RWPE1 (cell line): ENCODE data around the gene BANP.
"Not testable (repeated sequence)": the region's sequence is repeated elsewhere in the genome, so short reads cannot be mapped to it uniquely, and the experiment has no call there.

Experiments used
- CTCF ChIA-PET: fragments of 350-600 bp; sonication (Branson Sonifier 250); formaldehyde crosslinking; extraction: SDS; loops from one replicate; lab custom pipeline; 2021; lab: Yijun Ruan, JAX
- POLR2A ChIA-PET: fragments of 400-600 bp; formaldehyde crosslinking; extraction: SDS; loops from one replicate; lab custom pipeline; 2020; ENCODE audit warnings: antibody characterized with exemption; ENCODE audit not compliant: low non-redundant PET; lab: Yijun Ruan, JAX
- DNase-seq: peaks from one replicate; pipeline ENCODE4 v3.0.0; 2012; ENCODE audit warnings: low spot score
- H3K27ac ChIP-seq: fragments of 450-650 bp; 2 replicates; pipeline ENCODE4 v1.5.1; 2017
- CTCF ChIP-seq: fragments of 450-650 bp; conservative IDR thresholded peaks from 2 replicates; pipeline ENCODE4 v1.5.1; 2017; ENCODE audit warnings: low read depth, mild to moderate bottlenecking

BANP gene

GRCh38 chr16:88030498-88030897 is 79.3 kb downstream of the BANP start:
- no peak overlapping the region for H3K27ac ChIP-seq
- ChIA-PET CTCF (no interaction called here), POLR2A (no interaction called here)
- no peak for TF ChIP-seq CTCF
- no peak for DNase-seq

- H3K27ac ChIP-seq, CTCF ChIA-PET, DNase-seq, POLR2A ChIA-PET: not testable (repeated sequence)
Observed at GRCh38 chr16:88030961-88031360, 79.7 kb downstream of the BANP start.

- H3K27ac ChIP-seq, DNase-seq, POLR2A ChIA-PET: not testable (repeated sequence)
- CTCF ChIA-PET: interaction anchor here (0.7 kb wide), 1 partner anchor 64 kb away, joined by 3 read pairs; no protein-coding TSS in a partner anchor
Observed at GRCh38 chr16:88033003-88033740, 81.9 kb downstream of the BANP start.

- TF ChIP-seq CTCF: no peak
- ChIA-PET POLR2A (no interaction called here), CTCF (interaction anchor here (0.6 kb wide), 1 partner anchor 533 kb away, joined by 3 read pairs; no protein-coding TSS in a partner anchor)
- no peak overlapping the region for H3K27ac ChIP-seq
- no peak for DNase-seq
Observed at GRCh38 chr16:88034770-88035169, 83.5 kb downstream of the BANP start.

- DNase-seq: no peak
- CTCF ChIA-PET: interaction anchor here (0.6 kb wide), 1 partner anchor 534 kb away, joined by 3 read pairs; no protein-coding TSS in a partner anchor
- H3K27ac ChIP-seq: no peak overlapping the region
- TF ChIP-seq CTCF: no peak
- POLR2A ChIA-PET: no interaction called here
Observed at GRCh38 chr16:88035292-88035691, 84.1 kb downstream of the BANP start.

GRCh38 chr16:88035884-88036639 is 84.8 kb downstream of the BANP start:
- CTCF ChIA-PET: not testable (repeated sequence)

GRCh38 chr16:88036640-88036996 is 85.4 kb downstream of the BANP start:
- POLR2A ChIA-PET, H3K27ac ChIP-seq, DNase-seq, CTCF ChIA-PET: not testable (repeated sequence)

More at GRCh38 chr16:88035884-88036639, 84.8 kb downstream of the BANP start:
- DNase-seq, POLR2A ChIA-PET, H3K27ac ChIP-seq: not testable (repeated sequence)

GRCh38 chr16:88037359-88037758 is 86.1 kb downstream of the BANP start:
- POLR2A ChIA-PET, H3K27ac ChIP-seq, DNase-seq, CTCF ChIA-PET: not testable (repeated sequence)

GRCh38 chr16:88037876-88038525 is 86.8 kb downstream of the BANP start:
- H3K27ac ChIP-seq, POLR2A ChIA-PET, DNase-seq, CTCF ChIA-PET: not testable (repeated sequence)

- POLR2A ChIA-PET, H3K27ac ChIP-seq, DNase-seq, CTCF ChIA-PET: not testable (repeated sequence)
Observed at GRCh38 chr16:88038526-88038908, 87.3 kb downstream of the BANP start.
